Smooth muscle cell of bladder (primary cell): ENCODE data around the gene FTSJ1. TPM values are rescaled to one million over a fixed set of nuclear protein-coding genes. Genes with fewer than 3 reads are reported as not detected.

Experiments used
- total RNA-seq: library from RNA; depleted of rRNA; stranded (reverse); fragments of >200 nt; gene quantifications from 2 replicates; pipeline ENCODE4 v1.2.3, GENCODE V29; 2014

FTSJ1 gene
- total RNA-seq = 33.6 and 35.8 TPM in 2 replicates

GRCh38 chrX:48475774-48476577 is at the start of gene FTSJ1:
Gene FTSJ1 (plus strand): TSS chrX:48476199. CDS start chrX:48478048, 1,849 bp downstream.

DNA sequence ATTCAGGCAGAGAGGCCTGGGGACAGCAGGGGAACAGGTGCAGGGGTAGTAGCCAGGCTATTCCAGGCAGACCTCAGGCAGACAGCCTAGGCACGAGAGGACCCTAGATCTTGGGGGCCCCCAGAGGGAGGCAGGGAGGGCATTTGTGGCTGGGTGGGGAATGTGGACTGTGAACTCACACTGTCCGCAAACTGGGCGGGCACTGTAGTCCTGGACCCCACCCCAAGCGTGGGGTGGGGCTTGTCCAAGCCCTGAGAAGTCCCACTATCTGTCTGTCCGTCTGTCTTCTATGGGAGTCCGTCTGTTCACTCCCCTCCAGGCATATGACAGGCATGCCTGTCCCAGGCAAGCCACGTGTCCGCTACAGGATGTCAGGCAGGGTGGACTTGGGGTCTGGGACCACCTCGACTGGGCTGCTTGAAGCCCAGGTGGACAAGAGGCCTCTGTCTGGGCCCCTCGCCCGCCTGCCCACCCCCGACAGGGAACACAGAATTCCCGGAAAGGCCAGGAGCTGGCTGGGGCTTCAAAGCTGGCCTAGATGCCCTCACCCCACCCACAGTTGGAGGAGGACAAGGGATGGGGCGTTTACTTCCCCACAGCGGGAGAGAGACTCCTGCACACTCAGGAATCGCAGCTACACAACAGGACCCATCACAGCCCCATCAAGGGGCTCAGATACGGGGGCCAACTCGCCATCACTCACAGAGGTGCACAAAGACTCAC is 5.7 kb upstream of the FTSJ1 start, which contains the start of gene SLC38A5:
Gene SLC38A5, minus strand, starts transcription at position 151 of the 723 bp plus-strand sequence. CDS start 2,336 bp downstream, outside the sequence.

DNA sequence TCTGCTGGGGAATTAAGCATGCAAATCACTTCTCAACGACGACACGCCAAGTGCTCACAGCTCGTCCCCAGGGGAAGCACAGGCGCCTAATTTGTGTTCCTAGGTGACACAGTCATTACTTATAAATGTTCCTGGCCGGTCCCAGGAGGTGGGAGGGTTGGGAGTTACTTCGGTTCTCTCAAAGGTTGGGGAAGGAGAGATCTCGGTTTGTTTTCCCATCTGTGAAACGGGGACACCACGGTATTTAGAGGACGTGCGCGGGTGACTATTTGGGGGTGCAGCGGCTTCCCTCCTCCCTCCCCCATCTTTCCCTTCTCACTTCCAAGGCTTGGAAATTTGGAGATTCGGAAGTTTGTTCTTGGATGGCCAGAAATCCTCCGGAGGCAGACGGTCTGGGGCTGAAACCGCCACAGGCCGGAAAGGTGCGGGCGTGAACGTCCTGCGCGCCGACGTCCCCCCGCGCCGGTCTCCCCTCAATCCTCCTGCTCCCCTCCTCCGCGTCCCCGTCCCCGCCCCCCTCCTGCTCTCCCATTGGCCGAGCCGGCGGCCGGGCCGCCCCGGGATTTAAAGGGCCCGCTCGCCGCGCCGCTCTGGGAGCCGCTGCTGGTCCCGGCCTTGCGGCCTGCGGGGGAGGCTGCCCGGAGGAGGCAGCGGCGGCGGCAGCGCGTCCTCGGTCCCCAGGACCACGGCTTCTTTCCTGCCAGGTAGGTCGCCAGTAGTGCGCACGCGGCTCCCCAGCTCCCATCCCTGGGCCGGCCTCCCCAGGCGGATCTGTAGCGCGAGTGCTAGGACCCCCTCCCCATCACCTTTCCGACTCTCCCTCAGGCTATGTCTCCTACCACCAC is 32.6 kb downstream of the FTSJ1 start, which contains the start of gene PORCN:
Gene PORCN, plus strand, starts transcription at position 593 of the 845 bp plus-strand sequence. CDS start 829 bp downstream, outside the sequence.

DNA sequence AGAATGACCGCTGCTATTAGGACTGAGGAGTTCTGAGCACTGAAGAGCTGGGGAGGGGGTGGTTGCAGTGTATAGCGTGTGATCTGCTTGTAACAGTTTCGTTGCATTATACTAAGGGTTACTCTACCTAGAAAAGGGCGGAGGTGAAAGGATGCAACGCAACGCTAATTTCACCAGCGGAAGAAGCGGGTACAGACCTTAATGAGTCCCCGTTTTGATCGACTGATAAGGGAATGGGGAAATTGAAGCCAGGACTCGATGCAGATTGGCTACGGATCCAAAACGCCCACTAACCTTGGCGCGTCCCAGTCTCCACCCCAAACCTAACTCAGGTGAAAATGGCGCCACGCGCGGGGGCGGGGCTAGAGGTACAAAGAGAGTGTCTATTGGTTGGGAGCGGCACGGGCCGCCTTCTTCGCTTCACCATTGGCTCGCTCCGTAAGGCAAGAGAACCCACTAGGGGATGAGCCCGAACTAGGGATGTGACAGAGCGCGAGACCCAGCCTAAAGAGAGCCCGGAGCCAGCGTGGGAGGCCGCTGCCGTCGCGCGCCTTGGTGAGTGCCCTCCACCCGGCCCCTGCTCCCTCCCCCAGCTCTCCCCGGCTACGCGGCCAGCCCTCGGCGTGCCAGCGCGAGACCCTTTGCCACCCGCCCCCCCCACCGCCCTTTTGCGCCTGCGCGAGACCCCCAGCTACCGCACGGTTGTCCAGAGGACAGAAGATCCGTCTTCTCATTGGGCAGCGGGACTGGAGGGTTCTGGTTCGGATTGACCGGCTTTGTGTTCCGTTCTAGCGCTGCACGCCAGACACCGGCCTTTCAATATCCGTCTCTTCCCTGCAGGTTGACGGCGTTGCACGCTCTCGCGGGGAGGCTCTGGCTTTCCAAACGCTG is 45.6 kb downstream of the FTSJ1 start, which contains the start of gene EBP:
Gene EBP, plus strand, starts transcription at position 456 of the 891 bp plus-strand sequence. CDS start 1,964 bp downstream, outside the sequence.

Other genes starting within 250 kb of the FTSJ1 start
- 0.18 TPM in 1 of 2 replicates, not detected in the other for gene SSX1, start 220.8 kb upstream of the FTSJ1 start, total RNA-seq
- gene SSX3, start 119.5 kb upstream of the FTSJ1 start, total RNA-seq = not detected in 2 replicates
- not detected in 2 replicates for gene SSX4, start 92.7 kb upstream of the FTSJ1 start, total RNA-seq
- gene SSX4B, start 64.2 kb upstream of the FTSJ1 start, total RNA-seq = not detected in 2 replicates
- 23.3 and 40.4 TPM in 2 replicates for gene SLC38A5, start 5.9 kb upstream of the FTSJ1 start, total RNA-seq
- gene PORCN, start 32.8 kb downstream of the FTSJ1 start, total RNA-seq = 10.0 and 11.1 TPM in 2 replicates
- gene EBP, start 45.6 kb downstream of the FTSJ1 start, total RNA-seq = 50.1 and 72.2 TPM in 2 replicates
- gene TBC1D25, start 63.5 kb downstream of the FTSJ1 start, total RNA-seq = 3.7 and 5.4 TPM in 2 replicates
- 76.8 and 295 TPM in 2 replicates for gene RBM3, start 98.3 kb downstream of the FTSJ1 start, total RNA-seq
- gene WDR13, start 121.3 kb downstream of the FTSJ1 start, total RNA-seq = 171 and 172 TPM in 2 replicates
- 0.09 TPM in 1 of 2 replicates, not detected in the other for gene WAS, start 207.6 kb downstream of the FTSJ1 start, total RNA-seq
- 0.85 and 1.3 TPM in 2 replicates for gene SUV39H1, start 220.5 kb downstream of the FTSJ1 start, total RNA-seq